Fibroblast of villous mesenchyme (primary cell): ENCODE data around the gene SLC12A3. TPM values are rescaled to one million over a fixed set of nuclear protein-coding genes. Genes with fewer than 3 reads are reported as not detected.

ENCODE experiments used
- DNase-seq: peaks from one replicate; pipeline ENCODE4 v3.0.0-alpha.2; 2010; ENCODE audit warnings: low read depth
- H3K4me3 ChIP-seq: 2 replicates; pipeline ENCODE4 v1.5.1; 2011; ENCODE audit warnings: low read depth, mild to moderate bottlenecking, low read length
- total RNA-seq: library from RNA; depleted of rRNA; stranded (reverse); fragments of >200 nt; gene quantifications from 2 replicates; pipeline ENCODE4 v1.2.3, GENCODE V29; 2012
- TF ChIP-seq, protein P1 (sequence below): IDR thresholded peaks from 2 replicates; pipeline ENCODE4 v1.5.1; 2012; ENCODE audit warnings: low read depth, mild to moderate bottlenecking, low read length; ENCODE audit not compliant: insufficient read depth

The SLC12A3 gene
- total RNA-seq, 1 donor: not detected

DNA sequence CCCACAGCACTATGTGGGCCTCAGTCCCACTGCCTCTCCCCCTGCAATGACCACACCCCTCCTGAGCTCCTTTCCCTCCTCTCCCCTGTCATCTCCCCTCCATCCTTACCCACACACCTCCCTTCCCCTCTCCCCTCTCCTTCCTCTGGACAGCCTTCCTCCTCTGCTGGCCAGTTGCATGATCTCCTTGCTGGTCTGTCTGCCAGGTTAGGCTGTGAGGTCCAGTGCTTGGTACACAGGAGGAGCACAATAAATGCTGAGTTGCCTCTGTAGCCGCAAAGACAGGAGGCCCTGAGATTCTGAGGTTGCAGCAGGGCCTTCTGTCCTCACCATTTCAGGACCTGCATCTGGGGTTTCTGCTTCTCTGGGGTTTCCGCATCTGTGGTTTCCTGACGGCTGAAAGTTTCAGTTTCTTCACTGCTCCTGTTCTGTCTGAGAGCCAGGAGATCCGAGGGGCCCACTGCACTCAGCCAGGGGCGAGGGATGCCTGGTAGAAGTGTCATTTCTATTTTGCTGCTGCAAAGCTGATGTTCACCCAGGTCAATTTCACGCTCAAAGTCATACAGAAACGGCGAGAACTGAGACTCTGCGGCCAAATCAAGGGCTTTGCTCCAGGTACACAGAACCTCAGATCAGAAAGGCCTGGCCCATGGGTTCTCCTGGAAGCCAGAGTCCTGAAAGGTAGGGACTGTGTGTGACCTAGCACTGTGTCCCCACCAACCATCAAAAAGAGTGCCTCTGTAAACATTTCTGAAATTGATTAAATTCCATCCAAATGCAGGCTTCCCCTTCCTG lies 4.6 kb upstream of the SLC12A3 start:
- TF ChIP-seq, protein P1, sequence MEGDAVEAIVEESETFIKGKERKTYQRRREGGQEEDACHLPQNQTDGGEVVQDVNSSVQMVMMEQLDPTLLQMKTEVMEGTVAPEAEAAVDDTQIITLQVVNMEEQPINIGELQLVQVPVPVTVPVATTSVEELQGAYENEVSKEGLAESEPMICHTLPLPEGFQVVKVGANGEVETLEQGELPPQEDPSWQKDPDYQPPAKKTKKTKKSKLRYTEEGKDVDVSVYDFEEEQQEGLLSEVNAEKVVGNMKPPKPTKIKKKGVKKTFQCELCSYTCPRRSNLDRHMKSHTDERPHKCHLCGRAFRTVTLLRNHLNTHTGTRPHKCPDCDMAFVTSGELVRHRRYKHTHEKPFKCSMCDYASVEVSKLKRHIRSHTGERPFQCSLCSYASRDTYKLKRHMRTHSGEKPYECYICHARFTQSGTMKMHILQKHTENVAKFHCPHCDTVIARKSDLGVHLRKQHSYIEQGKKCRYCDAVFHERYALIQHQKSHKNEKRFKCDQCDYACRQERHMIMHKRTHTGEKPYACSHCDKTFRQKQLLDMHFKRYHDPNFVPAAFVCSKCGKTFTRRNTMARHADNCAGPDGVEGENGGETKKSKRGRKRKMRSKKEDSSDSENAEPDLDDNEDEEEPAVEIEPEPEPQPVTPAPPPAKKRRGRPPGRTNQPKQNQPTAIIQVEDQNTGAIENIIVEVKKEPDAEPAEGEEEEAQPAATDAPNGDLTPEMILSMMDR: no peak
- no peak overlapping the region for H3K4me3 ChIP-seq
- no peak for DNase-seq

DNA sequence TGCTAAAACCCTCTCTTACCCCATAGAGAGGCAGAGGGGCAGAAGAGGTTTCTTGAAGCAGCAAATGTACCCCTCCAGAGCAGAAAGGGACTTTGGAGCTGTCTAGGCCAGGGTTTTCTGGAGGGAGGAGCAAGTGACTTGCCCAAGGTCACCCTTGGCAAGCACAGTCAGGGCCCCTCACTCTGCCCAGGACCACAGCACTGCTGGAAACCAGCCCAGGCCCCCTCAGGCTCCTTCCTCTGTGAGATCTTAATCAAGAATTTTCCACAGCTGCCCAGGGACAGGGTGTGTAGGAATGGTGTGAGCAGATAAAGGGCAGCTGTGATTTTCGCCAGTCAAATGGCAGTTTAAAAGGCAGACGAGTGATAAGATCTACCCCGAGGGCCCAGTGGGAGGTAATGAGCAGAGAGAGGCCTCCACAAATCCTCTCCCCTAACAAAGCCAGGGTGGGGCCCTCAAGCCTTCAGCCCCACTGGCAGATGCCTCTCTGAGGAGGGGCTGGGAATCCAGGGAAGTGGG lies 3.9 kb upstream of the SLC12A3 start:
- peak; percentile 85 for DNase-seq
- TF ChIP-seq, protein P1: no peak
- no peak overlapping the region for H3K4me3 ChIP-seq

GRCh38 chr16:56861756-56862155 lies 3.3 kb upstream of the SLC12A3 start:
- TF ChIP-seq, protein P1: no peak
- H3K4me3 ChIP-seq: no peak overlapping the region
- no peak for DNase-seq

DNA sequence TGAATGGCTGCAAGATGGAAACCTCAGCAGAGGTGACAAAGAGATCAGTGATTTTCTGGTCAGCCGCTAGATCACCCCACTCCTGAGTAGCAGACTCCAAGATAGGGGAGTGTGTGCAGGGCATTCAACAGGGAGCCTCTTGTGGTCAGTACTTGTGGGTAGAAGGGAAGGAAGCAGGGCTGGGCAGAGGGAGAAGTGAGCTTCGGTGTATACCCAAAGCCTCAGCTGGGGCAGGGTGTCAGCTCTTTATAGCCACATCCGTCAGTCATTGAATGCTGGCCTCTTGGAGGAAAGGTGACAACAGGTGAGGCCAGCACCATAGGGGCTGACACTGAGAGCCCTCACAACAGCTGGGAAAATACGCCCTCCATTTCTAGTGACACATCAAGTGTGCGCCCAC lies 2.2 kb upstream of the SLC12A3 start:
- no peak for DNase-seq
- TF ChIP-seq, protein P1: no peak
- H3K4me3 ChIP-seq: no peak overlapping the region

GRCh38 chr16:56865394-56866062 lies 521 bp downstream of the SLC12A3 start:
- no peak for DNase-seq
- no peak overlapping the region for H3K4me3 ChIP-seq
- TF ChIP-seq, protein P1: no peak

DNA sequence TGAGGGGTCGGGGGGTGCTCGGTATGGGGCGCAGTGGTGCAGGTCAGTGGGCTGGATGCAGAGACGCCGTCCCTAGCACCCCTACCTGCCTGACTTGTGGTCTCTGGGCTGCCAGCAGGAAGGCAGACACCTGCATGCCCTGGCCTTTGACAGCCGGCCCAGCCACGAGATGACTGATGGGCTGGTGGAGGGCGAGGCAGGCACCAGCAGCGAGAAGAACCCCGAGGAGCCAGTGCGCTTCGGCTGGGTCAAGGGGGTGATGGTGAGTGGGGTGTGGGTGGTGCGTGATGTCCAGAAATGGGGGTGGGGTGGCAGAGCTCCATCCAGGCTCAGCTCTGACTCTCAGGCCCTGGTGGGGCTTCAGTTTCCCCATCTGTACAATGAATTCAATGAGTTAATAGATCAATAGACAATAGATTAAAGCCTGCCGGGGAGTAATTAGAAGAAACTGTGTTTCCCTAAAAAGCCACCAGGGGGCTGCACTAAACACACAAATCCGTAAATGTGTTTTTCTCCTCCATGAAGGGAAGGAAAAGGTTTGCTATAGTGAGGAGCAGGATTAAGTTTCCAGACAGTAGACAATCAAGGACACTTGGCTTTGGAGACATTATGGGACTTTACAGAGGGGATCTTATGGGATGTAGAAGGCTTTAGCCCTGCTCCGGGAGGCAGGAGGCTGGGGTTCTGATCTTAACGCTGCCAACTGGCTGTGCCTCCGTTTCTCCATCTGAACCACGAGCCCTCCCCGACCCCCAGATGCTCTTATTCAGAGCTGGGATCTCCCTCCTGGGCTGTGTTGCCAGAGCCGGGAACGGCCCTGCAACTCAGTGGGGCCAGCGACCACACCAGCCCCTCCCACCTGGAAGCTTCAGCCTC lies 2.2 kb downstream of the SLC12A3 start:
- TF ChIP-seq, protein P1: peak; percentile 74
- DNase-seq: peak; percentile 75
- no peak overlapping the region for H3K4me3 ChIP-seq
